Endothelial cell of umbilical vein (primary cell): ENCODE data around the gene KCTD13. TPM values are rescaled to one million over a fixed set of nuclear protein-coding genes. Genes with fewer than 3 reads are reported as not detected.

Experiments used
- BruUV-seq: library from RNA; stranded (reverse); fragments of 400-500 nt; replicated peaks from 2 replicates; lab custom pipeline; 2021; lab: Mats Ljungman, UMichigan
- CTCF ChIA-PET: fragments of 300-600, 350-600 bp; sonication (Branson Sonifier 250); formaldehyde crosslinking; loops from one replicate; lab custom pipeline; 2021; ENCODE audit warnings: antibody characterized with exemption, inconsistent platforms; lab: Charles Lee
- POLR2A ChIA-PET: fragments of 300-600, 350-600 bp; sonication (Branson Sonifier 250); formaldehyde crosslinking; loops from one replicate; lab custom pipeline; 2021; ENCODE audit warnings: antibody characterized with exemption, inconsistent platforms; lab: Charles Lee
- DNase-seq: peaks from one replicate; pipeline ENCODE4 v3.0.0-alpha.2; 2011; ENCODE audit warnings: low read depth, low spot score
- FAIRE-seq: peaks from 2 replicates; lab custom pipeline; 2011; peaks lifted over from hg19 to GRCh38; lab: Jason Lieb, UNC
- H2AFZ ChIP-seq: 2 replicates; pipeline ENCODE4 v1.6.0; 2012; ENCODE audit warnings: low read depth, low read length, control low read depth, inconsistent platforms
- H3K27ac ChIP-seq: 2 replicates; pipeline ENCODE4 v1.5.1; 2011; ENCODE audit warnings: low read depth, mild to moderate bottlenecking, control low read depth, low read length, moderate library complexity; ENCODE audit not compliant: insufficient read depth
- H3K27me3 ChIP-seq, 2 experiments: 2 replicates each; pipeline versions ENCODE4 v1.6.0 to v1.6.1; 2011; ENCODE audit warnings: low read length in 2 of 2, mixed read lengths in 1 of 2; ENCODE audit not compliant: control insufficient read depth in 2 of 2, insufficient read depth in 2 of 2
- H3K36me3 ChIP-seq, 2 experiments: 2 replicates in 1 of 2; 3 replicates in 1 of 2; pipeline ENCODE4 v1.5.1; 2011; ENCODE audit warnings: low read length in 2 of 2, mild to moderate bottlenecking in 1 of 2, moderate library complexity in 1 of 2; ENCODE audit not compliant: control insufficient read depth in 2 of 2, insufficient read depth in 2 of 2; ENCODE audit errors: extremely low read depth in 1 of 2
- H3K4me1 ChIP-seq: 3 replicates; pipeline ENCODE4 v1.5.1; 2011; ENCODE audit warnings: mild to moderate bottlenecking, low read length; ENCODE audit not compliant: control insufficient read depth, insufficient read depth; ENCODE audit errors: extremely low read depth
- H3K4me2 ChIP-seq: 2 replicates; pipeline ENCODE4 v1.6.1; 2011; ENCODE audit warnings: low read length, control low read depth, mixed read lengths; ENCODE audit not compliant: insufficient read depth
- H3K4me3 ChIP-seq, 3 experiments: fragments of 200-600 bp in 1 of 3; sonication (generic), shearing (Covaris generic) in 1 of 3; replicated peaks in 1 of 3; 2 replicates each; pipeline ENCODE4 v1.5.1; 2011 to 2016; ENCODE audit warnings: control low read depth in 3 of 3, low read length in 3 of 3, mild to moderate bottlenecking in 2 of 3, inconsistent platforms in 1 of 3, low read depth in 1 of 3, moderate library complexity in 1 of 3; ENCODE audit not compliant: insufficient read depth in 1 of 3
- H3K79me2 ChIP-seq: 2 replicates; pipeline ENCODE4 v1.6.0; 2012; ENCODE audit warnings: low read length, inconsistent platforms; ENCODE audit not compliant: control insufficient read depth, insufficient read depth
- H3K9ac ChIP-seq: replicated peaks from 2 replicates; pipeline ENCODE3; 2011; ENCODE audit warnings: low read length, control low read depth; ENCODE audit not compliant: insufficient read depth; ENCODE audit errors: extremely low read depth
- H3K9me1 ChIP-seq: replicated peaks from 3 replicates; pipeline ENCODE4 v1.6.0; 2011; ENCODE audit warnings: mild to moderate bottlenecking, low read length; ENCODE audit not compliant: control insufficient read depth, insufficient read depth; ENCODE audit errors: extremely low read depth
- H3K9me3 ChIP-seq: replicated peaks from 2 replicates; pipeline ENCODE4 v1.5.1; 2012; ENCODE audit warnings: low read length, inconsistent platforms; ENCODE audit not compliant: control insufficient read depth, insufficient read depth
- H4K20me1 ChIP-seq: replicated peaks from 2 replicates; pipeline ENCODE3; 2011; ENCODE audit warnings: mild to moderate bottlenecking, low read length; ENCODE audit not compliant: control insufficient read depth, insufficient read depth; ENCODE audit errors: extremely low read depth
- FOS ChIP-seq: IDR thresholded peaks from 2 replicates; pipeline ENCODE4 v1.6.1; 2011; ENCODE audit warnings: mild to moderate bottlenecking, low read length, moderate library complexity, borderline replicate concordance; ENCODE audit not compliant: insufficient read depth
- GATA2 ChIP-seq: IDR thresholded peaks from 2 replicates; pipeline ENCODE4 v1.7.0; 2011; ENCODE audit warnings: low read depth, mild to moderate bottlenecking, moderate library complexity, mixed read lengths, low read length; ENCODE audit not compliant: insufficient read length, insufficient read depth
- JUN ChIP-seq: IDR thresholded peaks from 2 replicates; pipeline ENCODE4 v1.6.1; 2011; ENCODE audit warnings: borderline replicate concordance, low read depth; ENCODE audit not compliant: insufficient read length, insufficient read depth
- MAX ChIP-seq: IDR thresholded peaks from 2 replicates; pipeline ENCODE4 v1.6.1; 2011; ENCODE audit not compliant: insufficient read depth, insufficient read length
- MYC ChIP-seq: IDR thresholded peaks from one replicate; pipeline ENCODE4 v1.6.1; 2011; ENCODE audit warnings: mild to moderate bottlenecking, low read depth, low read length
- POLR2A ChIP-seq: IDR thresholded peaks from 2 replicates; pipeline ENCODE4 v1.6.1; 2012; ENCODE audit warnings: low read depth, mild to moderate bottlenecking, control low read depth, low read length
- POLR2AphosphoS5 ChIP-seq: IDR thresholded peaks from 2 replicates; pipeline ENCODE4 v1.6.1; 2012; ENCODE audit warnings: low read depth, mild to moderate bottlenecking, control low read depth, low read length, moderate library complexity; ENCODE audit not compliant: insufficient read depth
- dilution Hi-C: fragments of 300-500 bp; cut with MboI; formaldehyde crosslinking; loops from one replicate; pipeline ENCODE4 v1.15.0; 2019; ENCODE audit warnings: low sequenced_read_pairs; ENCODE audit not compliant: extremely low pct_ligation_motif_present
- intact Hi-C: fragments of 100-400 bp; cut with micrococcal nuclease; formaldehyde crosslinking; loops from one replicate; pipeline ENCODE4 v1.10.0; 2022
- polyA plus RNA-seq, 4 experiments: library from polyadenylated mRNA; depleted of rRNA in 3 of 4; stranded (reverse) in 3 of 4; unstranded in 1 of 4; fragments of >200 nt; gene quantifications; 2 replicates each; pipeline versions ENCODE4 v1.2.1 to v1.2.3, GENCODE V29; 2011 to 2012; ENCODE audit warnings: missing spikeins in 1 of 4
- total RNA-seq: library from RNA; stranded (reverse); gene quantifications from 2 replicates; pipeline ENCODE4 v1.2.3, GENCODE V29; 2021

Gene KCTD13
- total and polyA plus RNA-seq, 2 donors (not counting 3 experiments of a cell fraction or from before 2014, with no cell fraction given): 22.6 to 24.2 TPM

- H3K4me1 ChIP-seq: peaks cover 10% of the 10 kb centered on the region
- dilution Hi-C loops: no loop called here
- BruUV-seq: no TSS peak
- no peaks in the 10 kb centered on the region for H3K27me3 ChIP-seq
- no peak overlapping the region for H3K4me2 ChIP-seq
- no peaks in the 10 kb centered on the region for H3K9me3 ChIP-seq
- peaks cover 9% of the 10 kb centered on the region for H3K79me2 ChIP-seq
- no peak overlapping the region for H3K9ac ChIP-seq
- no peak for DNase-seq
- no peak for TF ChIP-seq JUN
- TF ChIP-seq MAX: no peak
- no peak for TF ChIP-seq POLR2A
- TF ChIP-seq MYC: no peak
- ChIA-PET POLR2A (no interaction called here), CTCF (interaction anchor here (1.2 kb wide), 3 partner anchors 72 to 86 kb away, joined by 3 to 4 read pairs (median 3); no protein-coding TSS in a partner anchor)
- no peak overlapping the region for H3K4me3 ChIP-seq
- H2AFZ ChIP-seq: no peak overlapping the region
- no peak for FAIRE-seq
- peaks cover 3 to 8% of the 10 kb centered on the region in 2 experiments for H3K36me3 ChIP-seq
- intact Hi-C loops: no loop called here
- no peaks in the 10 kb centered on the region for H4K20me1 ChIP-seq
- H3K9me1 ChIP-seq: no peaks in the 10 kb centered on the region
- no peak overlapping the region for H3K27ac ChIP-seq
Observed at GRCh38 chr16:29920288-29921033, 5.6 kb downstream of the KCTD13 start.

GRCh38 chr16:29916979-29917378 lies 9.0 kb downstream of the KCTD13 start:
- no peak overlapping the region for H3K27ac ChIP-seq
- no peaks in the 10 kb centered on the region for H3K9me3 ChIP-seq
- no peak overlapping the region for H3K4me2 ChIP-seq
- FAIRE-seq: no peak
- BruUV-seq: no TSS peak
- H3K79me2 ChIP-seq: peaks cover 2% of the 10 kb centered on the region
- CTCF ChIA-PET: interaction anchor here (1.0 to 1.8 kb wide), 3 partner anchors 9 to 44 kb away, joined by 3 to 8 read pairs (median 4); partner anchors contain the start of genes KCTD13 and TMEM219
- dilution Hi-C loops: no loop called here
- POLR2A ChIA-PET: no interaction called here
- H3K4me3 ChIP-seq: no peak overlapping the region
- intact Hi-C loops: no loop called here
- no peaks in the 10 kb centered on the region for H3K9me1 ChIP-seq
- H3K27me3 ChIP-seq: no peaks in the 10 kb centered on the region
- peaks cover 4% of the 10 kb centered on the region for H3K4me1 ChIP-seq
- H4K20me1 ChIP-seq: no peaks in the 10 kb centered on the region
- no peak for TF ChIP-seq MAX
- no peak for TF ChIP-seq POLR2AphosphoS5
- no peak for TF ChIP-seq MYC
- no peak for TF ChIP-seq FOS
- TF ChIP-seq GATA2: no peak
- TF ChIP-seq POLR2A: no peak
- TF ChIP-seq JUN: no peak
- no peak overlapping the region for H2AFZ ChIP-seq
- DNase-seq: no peak
- no peak overlapping the region for H3K9ac ChIP-seq
- H3K36me3 ChIP-seq: peaks cover 0 to 5% of the 10 kb centered on the region in 2 experiments
